ENCODE results near the gene ITSN1.
"Not testable (repeated sequence)": the region's sequence is repeated elsewhere in the genome, so short reads cannot be mapped to it uniquely, and the experiment has no call there.

Gene ITSN1

GRCh38 chr21:33684068-33684467, 41.8 kb downstream of the ITSN1 start:
- DNase-seq: no peak

GRCh38 chr21:33684923-33685560, 42.7 kb downstream of the ITSN1 start:
- DNase-seq: no peak

- DNase-seq: no peak
Measured at GRCh38 chr21:33685613-33686197, 43.4 kb downstream of the ITSN1 start.

GRCh38 chr21:33686386-33686785, 44.1 kb downstream of the ITSN1 start:
- no peak for DNase-seq

GRCh38 chr21:33687634-33688033, 45.3 kb downstream of the ITSN1 start:
- no peak for DNase-seq

- DNase-seq: no peak
Measured at GRCh38 chr21:33688353-33688752, 46.1 kb downstream of the ITSN1 start.

GRCh38 chr21:33690874-33691273, 48.6 kb downstream of the ITSN1 start:
- DNase-seq: no peak

GRCh38 chr21:33691945-33692603, 49.8 kb downstream of the ITSN1 start:
- no peak for DNase-seq

GRCh38 chr21:33695813-33696212, 53.5 kb downstream of the ITSN1 start:
- no peak for DNase-seq

- DNase-seq: no peak
Measured at GRCh38 chr21:33696465-33696864, 54.2 kb downstream of the ITSN1 start.

- DNase-seq: no peak
Measured at GRCh38 chr21:33698087-33698860, 56.0 kb downstream of the ITSN1 start.

- DNase-seq: no peak
Measured at GRCh38 chr21:33699277-33699676, 57.0 kb downstream of the ITSN1 start.

- no peak for DNase-seq
Measured at GRCh38 chr21:33700491-33700890, 58.2 kb downstream of the ITSN1 start.

- DNase-seq: no peak
Measured at GRCh38 chr21:33703750-33704606, 61.7 kb downstream of the ITSN1 start.

- no peak for DNase-seq
Measured at GRCh38 chr21:33707846-33708245, 65.5 kb downstream of the ITSN1 start.

GRCh38 chr21:33708874-33709273, 66.6 kb downstream of the ITSN1 start:
- no peak for DNase-seq

GRCh38 chr21:33712022-33712803, 69.9 kb downstream of the ITSN1 start:
- DNase-seq: no peak

- no peak for DNase-seq
Measured at GRCh38 chr21:33721081-33721480, 78.8 kb downstream of the ITSN1 start.

- DNase-seq: not testable (repeated sequence)
Measured at GRCh38 chr21:33729139-33729538, 86.8 kb downstream of the ITSN1 start.

- DNase-seq: no peak
Measured at GRCh38 chr21:33729641-33730040, 87.3 kb downstream of the ITSN1 start.

- no peak for DNase-seq
Measured at GRCh38 chr21:33731447-33731846, 89.1 kb downstream of the ITSN1 start.

GRCh38 chr21:33732038-33732437, 89.7 kb downstream of the ITSN1 start:
- DNase-seq: no peak

All from NCI-H1694 treated with DMSO at 0.1 percent for 48 hours (cell line).